A549 treated with Mapracorat at 1 μM for 4 hours (cell line): ENCODE measurements around the gene ELK3. TPM values are rescaled to one million over a fixed set of nuclear protein-coding genes. Genes with fewer than 3 reads are reported as not detected.

ENCODE experiments used
- total RNA-seq: library from RNA; stranded (reverse); fragments of 200-300 nt; extraction: Qiagen RNA extraction; gene quantifications from 5 replicates; pipeline ENCODE4 v1.2.3, GENCODE V29; 2022

The ELK3 gene
- 58.7 to 79.5 TPM (median 71.9 TPM) in 5 replicates for total RNA-seq

GRCh38 chr12:96193725-96194575, at the start of gene ELK3:
TSS of gene ELK3 (plus strand) at chr12:96194375.

Other genes with a start within 250 kb of the ELK3 start
- 0.24 to 0.63 TPM (median 0.55 TPM) in 5 replicates for gene HAL, start 198.0 kb upstream of the ELK3 start, total RNA-seq
- gene LTA4H, start 158.8 kb upstream of the ELK3 start, total RNA-seq: 90.0 to 108 TPM (median 98.9 TPM) in 5 replicates
- gene CDK17, start 206.1 kb downstream of the ELK3 start, total RNA-seq: 9.9 to 14.5 TPM (median 12.7 TPM) in 5 replicates